ENCODE results near the gene APBA1.
"Not testable (repeated sequence)": the region's sequence is repeated elsewhere in the genome, so short reads cannot be mapped to it uniquely, and the experiment has no call there.

Gene APBA1

DNA sequence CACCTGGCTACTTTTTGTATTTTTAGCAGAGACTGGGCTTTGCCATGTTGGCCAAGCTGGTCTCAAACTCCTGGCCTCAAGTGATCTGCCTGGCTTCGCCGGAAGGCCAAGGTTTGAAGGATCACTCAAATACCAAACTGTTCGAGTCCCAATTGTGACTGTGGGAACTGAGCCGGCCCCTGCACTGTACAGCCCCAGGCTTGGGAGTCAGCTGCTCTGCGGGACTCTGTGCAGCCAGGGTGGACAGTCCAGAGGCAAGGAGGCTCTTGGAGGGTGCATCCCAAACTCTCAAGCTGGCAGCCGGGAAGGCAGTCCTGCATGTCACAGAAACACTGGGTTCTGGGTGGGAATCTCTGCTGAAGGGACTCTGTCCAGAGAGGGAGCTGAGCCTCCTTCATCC, 238.2 kb downstream of the APBA1 start:
- DNase-seq: no peak

DNA sequence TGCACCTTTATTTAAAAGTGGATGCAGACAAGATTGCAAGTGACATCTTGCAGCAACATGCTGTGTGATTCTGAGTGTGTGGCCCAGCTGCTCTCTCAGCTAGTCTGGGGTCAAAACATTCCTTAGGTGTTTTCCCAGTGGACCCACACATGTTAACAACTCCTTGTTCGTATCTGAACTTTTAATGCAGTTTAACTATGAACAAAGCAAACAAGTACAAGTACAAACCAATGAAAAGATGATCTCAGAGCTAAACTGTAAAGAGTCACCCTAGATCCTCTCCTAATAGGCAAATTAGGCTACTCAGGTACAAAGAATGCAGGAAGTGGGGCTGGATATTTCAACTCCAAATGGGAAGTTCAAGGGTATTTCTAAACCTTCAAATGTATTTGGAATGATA, 238.8 kb downstream of the APBA1 start:
- no peak for DNase-seq

DNA sequence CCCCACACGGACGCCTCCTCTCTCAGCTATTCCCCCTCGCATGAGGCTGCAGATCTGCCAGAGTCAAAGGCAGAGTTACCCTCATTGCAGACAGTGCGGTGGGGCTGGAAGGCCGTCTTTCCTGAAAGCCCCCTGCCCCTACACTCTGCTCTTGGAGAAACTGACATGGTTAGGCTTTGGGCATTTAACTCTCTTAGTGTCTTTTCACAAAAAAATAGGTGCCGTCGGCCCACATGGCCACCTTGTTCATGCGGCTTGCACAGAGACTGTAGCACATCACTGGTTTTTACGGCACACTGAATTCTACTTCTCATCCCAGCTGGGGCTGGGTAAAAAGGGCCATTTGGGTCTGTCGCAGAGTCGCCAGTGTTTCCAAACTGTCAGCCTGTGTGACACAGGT, 239.5 kb downstream of the APBA1 start:
- no peak for DNase-seq

DNA sequence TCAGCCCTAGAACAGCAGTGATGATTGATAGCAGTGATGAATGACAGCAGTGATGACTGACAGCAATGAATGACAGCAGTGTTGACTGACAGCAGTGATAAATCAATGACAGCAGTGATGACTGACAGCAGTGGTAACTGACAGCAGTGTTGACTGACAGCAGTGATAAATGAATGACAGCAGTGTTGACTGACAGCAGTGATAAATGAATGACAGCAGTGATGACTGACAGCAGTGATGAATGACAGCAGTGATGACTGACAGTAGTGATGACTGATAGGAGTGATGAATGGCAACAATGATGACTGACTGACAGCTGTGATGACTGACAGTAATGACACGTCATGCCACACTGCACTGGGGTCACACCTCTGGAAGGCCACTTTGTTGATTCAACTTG, 240.4 kb downstream of the APBA1 start:
- DNase-seq: no peak

DNA sequence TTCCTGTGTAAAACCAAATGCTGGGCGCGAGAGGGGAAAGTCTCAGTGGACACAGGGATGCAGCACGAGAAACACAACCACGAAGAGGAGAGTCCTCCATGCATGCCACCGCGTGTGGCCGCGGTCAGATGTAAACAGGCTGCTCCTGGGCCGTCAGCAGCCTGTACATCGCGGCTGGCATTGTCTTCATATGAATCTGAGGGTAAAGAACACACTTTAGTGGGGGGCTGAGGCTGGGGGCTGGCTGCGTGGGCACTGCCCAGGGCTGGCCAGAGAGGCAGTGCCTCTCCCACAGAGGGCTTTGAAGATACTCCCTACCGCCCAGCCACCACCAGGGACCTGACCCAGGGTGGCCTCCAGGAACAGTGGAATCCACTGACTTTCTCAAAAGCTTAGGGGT, 241.0 kb downstream of the APBA1 start:
- no peak for DNase-seq

DNA sequence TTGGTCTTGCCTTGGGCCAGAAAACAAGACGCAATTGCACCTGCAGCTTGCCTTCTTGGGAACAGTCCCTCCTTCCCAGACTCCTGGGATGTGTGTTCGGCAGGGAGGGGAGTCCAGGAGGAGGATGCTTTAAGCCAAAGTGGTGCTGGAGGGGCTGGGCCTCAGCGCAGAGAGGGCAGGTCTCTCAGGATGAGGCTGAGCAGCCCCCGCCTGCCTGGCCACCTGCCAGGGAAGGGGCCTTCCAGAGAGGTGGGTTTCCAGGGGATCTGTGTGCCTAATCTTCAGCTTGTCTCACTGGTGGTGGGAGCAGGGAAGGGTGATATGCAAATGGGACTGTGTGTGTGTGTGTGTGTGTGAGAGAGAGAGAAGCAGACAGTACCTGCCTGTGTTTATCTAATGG, 242.0 kb downstream of the APBA1 start:
- no peak for DNase-seq

DNA sequence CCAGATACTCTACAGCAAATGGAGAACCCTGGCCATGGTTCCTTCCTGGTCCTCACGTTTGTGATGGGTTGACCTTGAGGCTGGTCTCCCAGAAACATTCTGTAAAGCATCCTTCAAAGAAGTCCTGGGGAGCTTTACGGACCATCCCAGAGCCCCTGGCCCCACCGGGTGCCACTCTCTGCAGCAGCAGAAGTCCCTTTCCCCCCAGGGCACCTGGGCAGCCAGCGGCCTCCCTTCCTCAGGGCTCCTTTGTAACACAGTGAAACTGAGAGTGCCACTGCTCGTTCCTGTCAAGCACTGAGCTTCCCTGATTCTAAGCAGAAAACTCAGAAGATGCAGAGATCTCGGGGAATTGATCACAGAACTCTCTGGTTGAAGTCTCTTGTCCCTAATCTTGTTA, 242.9 kb downstream of the APBA1 start:
- DNase-seq: no peak

DNA sequence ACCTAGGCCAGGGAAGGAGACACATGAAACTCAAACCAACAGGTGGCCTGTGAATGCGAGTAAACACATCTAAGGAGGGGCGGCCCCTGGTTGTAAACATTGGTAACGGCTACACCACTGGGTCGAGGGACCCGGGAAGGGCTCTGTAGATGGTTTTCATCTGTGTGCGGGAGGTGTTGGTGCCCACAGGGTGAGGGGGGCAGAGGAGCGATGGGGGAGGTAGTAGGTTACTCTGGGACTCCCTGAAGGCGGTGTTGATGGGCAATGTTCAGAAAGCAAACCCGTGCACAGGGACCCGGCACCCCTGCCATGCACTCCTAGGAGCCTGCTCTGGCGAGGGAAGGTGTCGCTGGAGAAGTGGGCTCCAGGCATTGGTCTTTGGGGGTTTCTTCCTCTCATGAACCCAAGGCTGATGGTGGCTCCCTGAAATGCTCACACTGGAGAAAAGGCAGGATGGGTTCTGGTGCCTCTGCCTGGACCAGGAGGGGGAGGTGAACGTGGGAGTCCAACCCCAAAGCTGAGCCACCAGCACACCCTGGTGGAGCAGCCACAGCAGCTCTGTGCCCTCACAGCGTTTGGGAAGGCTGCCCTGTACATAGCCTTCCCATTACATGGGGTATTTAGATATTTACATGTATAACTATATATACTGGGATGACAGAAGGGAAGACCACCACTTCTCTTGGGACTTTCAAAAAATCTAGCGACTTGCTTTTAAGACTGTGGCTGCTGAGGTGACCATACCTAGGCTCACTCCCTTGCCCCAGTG, 244.0 kb downstream of the APBA1 start:
- DNase-seq: no peak

DNA sequence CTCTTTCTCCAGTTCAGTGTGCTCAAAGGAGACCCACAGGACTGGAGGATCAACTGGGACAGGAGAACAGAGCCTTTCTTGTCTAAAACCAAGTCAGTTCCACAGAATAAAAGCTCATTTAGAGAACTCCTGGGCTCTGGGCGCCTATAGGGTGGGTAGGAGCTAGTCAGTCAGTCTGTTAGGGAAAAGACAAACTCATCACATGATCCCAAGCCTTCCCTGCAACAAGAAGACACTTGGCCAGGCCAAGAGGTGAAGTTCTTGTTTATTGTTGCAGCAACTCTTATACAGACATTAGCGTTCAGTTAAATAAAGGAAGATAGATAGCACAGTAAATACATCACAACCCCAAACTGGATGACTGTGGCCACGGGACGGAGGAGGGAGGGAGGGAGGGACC, 244.9 kb downstream of the APBA1 start:
- no peak for DNase-seq

DNA sequence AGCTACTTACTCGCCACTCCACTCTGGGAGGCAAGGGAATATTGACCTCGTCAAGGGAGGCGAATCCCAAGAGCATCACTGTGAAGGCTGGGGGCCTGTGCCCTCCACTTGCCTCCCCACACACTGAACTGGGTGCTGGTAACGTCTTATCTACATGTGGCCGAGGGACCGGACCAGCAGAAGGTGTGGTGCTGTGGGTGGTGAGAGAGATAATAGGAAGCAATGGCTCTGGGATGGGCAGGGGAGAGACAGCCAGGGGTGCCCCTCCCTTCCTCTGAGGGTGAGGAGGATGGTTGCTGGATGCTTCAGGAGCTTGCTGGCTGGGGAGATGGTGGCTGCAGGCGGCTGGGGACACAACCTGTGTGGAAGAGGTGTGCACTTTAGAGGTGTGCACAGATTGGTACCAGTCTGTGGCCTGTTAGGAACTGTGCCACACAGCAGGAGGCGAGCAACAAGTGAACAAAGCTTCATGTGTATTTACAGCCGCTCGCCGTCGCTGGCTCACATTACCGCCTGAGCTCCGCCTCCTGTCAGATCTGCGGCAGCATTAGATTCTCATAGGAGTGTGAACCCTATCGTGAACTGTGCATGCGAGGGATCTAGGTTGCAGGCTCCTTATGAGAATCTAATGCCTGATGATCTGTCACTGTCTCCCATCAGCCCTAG, 246.9 kb downstream of the APBA1 start:
- DNase-seq: peak; percentile 76

DNA sequence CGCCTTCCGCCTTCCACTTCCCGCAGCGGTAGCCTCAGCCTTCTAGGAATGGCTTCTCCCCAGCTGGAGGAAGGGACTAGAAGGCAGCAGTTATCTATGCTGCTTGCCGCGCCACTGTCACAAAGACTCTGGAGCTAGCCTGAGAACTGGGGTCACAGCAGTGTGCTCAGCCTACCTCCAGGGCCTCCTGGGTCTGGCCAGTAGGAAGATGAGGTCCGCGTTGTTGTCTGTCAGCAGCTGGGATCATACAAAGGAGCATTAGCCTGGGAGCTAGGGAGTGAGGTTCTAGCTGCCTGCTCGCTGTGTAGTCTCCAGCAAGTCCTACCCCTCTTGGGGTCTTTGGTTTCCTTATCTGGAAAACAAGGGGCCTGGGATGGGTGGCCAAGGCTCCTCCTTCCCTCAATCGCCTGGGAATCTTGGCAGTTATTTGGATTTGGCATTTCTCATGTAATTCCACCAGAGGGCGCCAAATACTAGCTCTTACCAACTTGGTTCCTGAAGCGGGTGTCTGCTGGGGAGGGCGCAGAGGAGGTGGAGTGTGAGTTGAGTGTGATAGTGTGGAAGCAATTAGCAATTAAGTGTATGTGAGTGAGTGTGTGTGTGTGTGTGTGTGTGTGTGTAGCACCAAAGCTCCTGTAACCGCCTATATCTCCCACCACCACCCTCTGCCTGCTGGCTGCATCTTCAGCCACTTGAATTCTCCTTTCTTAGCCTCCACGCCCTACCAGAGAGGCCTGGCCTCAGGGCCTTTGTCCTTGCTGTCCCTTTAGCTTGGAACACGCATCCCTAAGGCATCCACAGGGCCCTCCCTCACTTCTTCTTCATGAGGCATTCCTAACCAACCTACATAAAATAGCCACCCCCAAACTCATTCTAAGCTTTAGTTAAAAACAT, 250.0 kb downstream of the APBA1 start:
- DNase-seq: peak; percentile 87

DNA sequence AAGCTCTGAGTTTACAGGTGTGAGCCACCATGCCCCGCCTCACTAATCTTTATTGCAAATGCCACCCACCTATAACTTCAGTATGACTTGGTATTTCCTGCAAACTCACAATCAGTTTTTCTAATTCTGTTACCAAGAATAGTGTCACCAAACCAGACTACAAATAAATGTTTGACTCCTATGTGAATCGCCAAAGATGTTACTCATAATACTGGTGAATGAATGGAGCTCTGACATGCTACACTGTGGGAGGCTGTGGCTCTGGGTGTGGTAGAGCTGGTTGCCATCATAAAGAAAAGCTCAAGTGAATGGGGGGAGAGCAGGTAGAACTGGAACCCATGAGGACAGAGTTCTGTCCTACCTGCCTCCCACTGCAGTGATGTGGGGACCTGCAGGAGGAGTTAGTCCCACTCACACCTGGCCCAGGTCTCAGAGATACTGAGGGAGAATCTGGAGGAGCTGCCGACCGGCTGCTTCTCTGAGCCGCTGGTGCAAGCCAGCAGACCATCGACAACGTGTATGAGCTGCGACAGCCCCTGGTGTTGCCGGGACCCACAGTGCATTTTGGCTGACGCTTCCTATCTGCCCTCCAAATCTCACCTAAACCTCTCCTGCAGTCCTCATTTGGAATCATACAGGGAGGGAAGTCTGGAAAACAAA, 251.4 kb downstream of the APBA1 start:
- no peak for DNase-seq

DNA sequence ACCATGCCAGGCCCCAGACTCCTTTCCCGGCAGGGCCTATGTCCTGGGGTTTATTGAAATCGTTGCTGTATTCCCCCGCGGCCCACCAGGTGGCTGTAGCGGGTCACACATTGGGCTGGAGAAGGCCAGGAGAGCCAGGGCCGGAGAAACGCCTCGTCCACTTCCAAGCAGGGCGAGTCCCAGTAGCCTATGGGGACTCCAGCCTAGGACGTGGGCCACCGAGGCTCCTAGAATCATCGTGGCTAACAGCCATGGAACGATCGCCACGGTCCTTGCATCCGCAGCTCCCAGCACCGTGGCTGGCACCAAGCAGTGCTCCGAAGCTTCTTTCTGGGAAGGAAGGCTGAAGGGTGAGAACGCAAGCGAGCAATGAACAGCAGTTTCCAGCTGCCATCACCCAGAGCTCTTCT, 259.4 kb downstream of the APBA1 start:
- DNase-seq: peak; percentile 59

DNA sequence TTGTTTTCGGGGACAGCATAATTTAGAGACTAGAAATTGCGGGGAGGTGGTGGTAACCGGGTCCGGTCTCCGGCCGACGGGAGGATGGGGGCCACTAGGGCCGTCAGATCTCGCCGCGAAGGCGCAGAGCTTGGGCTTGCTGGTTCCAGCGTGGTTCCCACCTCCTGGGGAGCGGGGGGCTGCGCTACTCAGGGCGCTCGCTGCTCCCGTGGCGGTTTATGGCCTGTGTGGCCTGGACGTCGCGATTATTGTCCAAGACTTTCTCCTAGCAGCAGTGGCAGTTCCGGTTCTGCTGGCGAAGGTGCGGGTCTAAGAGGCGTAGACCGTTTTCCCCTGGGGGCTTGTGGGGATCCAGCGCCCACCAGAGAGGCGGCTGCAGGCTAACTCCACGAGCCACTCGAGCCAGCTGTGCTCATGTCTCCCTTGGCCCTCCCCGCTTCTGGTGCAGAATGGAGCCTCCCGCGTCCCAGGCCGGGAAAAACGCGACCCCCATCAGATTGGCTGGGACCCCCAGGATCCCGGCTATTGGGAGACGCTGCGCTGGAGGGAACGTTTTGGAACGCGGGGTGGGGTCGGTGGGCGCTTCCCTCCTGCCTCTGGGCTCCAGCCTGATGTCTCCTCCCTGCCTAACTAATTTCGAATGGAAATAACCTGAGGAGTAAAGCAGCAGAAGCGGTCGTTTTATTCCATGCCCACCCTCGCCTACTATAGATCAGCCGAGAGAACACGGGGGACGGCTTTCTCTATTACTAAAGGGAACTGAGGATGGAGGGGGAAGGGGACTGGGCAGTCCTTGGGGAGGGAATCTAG, 260.0 kb downstream of the APBA1 start:
- DNase-seq: no peak

DNA sequence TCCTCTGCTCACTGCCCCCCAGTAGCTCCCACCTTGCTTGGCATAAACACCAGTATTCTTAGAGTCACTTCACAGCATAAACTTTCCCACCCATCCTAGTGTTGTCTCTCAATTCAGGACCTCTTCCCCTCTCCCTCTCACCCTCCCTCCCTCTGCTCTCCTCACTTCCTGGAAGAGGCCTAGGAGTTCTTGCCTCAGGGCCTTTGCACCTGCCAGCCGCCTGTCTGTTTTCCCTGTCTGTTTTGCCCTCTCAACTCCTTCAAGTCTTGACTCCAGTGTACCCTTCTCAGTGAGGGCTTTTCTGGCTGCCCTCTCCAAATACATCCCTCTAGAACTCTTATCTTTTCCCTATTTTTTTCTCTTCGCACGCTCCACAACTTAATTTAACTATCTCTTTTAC, 260.9 kb downstream of the APBA1 start:
- no peak for DNase-seq

DNA sequence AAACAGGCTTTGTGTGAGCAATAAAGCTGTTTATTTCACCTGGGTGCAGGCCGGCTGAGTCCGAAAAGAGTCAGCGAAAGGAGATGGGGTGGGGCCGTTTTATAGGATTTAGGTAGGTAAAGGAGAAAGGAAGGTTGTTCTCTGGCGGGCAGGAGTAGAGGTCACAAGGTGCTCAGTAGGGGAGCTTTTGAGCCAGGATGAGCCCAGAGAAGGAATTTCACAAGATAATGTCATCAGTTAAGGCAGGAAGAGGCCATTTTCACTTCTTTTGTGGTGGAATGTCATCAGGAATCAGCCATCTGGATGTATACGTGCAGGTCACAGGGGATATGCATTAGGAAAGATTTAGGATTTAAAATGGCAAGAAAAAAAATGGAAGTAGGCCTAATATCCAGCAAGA, 262.2 kb downstream of the APBA1 start:
- DNase-seq: not testable (repeated sequence)

DNA sequence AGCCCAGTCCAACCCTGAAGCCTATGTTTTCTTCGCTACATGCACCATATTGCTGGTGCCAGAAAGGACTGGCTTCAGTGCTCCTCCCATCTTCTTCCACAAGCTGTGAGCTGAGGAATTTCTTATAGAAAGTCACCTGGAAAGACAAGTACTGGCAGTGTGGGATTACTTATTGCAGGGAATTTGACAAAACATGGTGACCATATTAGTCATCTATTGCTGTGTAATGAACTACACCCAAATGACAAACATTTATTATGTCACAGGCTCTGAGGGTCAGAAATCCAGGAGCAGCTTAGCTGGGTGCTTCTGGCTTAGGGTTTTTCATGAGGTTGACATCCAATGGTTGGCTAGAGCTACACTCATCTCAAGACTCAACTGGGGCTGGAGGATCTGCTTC, 271.7 kb downstream of the APBA1 start:
- DNase-seq: no peak

DNA sequence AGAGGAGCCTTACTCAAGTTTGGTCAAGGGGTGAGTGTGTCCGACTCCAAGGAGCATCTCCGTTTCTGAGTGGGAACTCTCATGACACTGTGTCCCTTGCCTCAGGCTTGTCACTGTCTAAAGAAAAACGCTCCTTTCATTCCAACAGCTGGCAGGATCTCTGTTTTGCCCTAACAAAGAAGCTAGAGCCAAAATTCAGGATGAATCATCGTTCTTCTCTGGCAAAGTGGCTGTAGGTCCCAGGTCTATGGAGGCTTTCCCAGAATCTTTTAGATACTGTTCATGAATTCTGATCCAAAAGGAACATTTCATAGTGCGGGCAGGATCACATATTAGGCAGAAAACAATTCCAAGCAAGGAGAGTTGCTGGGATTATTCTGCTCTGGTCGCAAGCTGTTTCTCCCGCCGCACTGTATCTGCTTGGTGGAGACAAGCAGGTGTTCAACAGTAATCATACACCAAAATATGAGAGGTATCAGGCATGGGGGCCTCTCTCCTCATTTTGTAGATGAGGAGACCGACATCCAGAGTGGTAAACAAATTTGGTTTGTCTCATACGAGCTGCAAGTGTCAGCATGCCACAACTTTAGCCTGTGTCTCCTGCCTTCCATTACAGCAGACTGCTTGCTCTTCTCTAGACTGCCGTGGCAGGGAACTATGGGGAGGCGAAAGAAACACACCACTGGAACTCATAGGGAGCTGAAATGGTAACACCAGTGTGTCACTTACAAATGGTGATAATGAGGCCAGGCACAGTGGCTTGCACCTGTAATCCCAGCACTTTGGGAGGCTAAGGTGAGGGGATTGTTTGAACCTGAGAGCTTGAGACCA, 274.6 kb downstream of the APBA1 start:
- DNase-seq: no peak

DNA sequence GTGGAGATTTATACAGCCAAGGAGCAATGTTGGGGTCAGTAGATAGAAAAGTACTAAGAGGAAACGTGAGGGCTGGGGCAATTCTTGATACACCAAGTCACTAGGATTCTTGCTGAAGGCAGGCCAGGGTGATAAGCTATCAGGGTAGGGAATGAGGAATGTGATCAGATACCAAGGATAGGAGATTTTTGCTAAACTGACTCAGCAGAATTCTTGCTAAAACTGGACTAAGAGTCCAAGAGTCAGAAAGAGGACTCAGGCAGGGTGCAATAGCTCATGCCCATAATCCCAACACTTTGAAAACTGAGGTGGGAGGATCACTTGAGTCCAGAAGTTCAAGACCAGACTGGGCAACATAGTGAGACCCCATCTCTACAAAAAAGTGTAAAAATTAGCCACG, 275.4 kb downstream of the APBA1 start:
- no peak for DNase-seq

DNA sequence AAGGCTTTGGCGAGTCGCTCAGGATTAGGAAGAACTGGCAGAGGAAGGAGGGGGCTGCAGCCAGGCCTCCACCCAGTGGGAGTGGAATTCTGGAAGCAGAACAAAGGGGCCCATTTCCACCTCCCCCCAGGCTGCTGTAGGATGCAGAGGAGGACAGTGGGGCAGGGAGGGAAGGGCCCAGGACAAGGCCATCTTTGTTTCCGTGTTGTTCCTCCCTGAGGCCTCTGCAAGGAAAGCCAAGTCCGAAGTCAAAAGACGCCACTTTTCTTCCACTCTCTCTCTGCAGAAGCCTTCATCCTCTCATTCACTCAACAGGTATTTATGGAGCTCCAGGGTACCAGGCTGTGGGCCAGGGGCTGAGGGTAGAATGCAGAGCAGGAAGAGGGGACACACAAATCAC, 276.5 kb downstream of the APBA1 start:
- DNase-seq: no peak

DNA sequence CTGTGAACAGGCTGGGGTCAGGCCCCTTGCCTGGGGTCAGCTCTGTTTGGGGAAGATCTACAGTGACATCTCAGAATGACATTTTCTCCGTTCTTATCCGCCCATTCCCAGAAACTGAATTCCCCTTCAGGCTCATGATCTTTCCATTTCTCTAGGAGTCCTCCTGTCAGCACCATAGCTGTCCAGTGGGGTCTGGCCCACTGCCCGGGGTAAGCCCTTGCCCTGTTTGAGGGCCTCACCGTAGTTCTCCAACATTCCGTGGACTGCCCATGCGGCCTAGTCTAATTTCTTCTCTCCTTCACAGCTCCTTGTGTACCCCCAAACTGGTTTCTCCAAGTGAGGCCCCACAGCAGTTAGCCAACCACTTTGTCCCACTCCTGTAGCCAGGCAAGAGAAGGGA, 278.7 kb downstream of the APBA1 start:
- no peak for DNase-seq

Measured in NCI-H510A treated with DMSO at 0.1 percent for 48 hours (cell line).